Measurements from ENCODE around the gene PRR35. TPM values are rescaled to one million over a fixed set of nuclear protein-coding genes. Genes with fewer than 3 reads are reported as not detected.

PRR35 gene
- total RNA-seq, 2 experiments from 2014 or later = not detected

- H3K27ac Mint-ChIP-seq = no peak overlapping the region
- H3K4me1 ChIP-seq (ENCODE audit: insufficient read depth, low read length) = no peaks in the 10 kb centered on the region
- ATAC-seq (ENCODE audit: poor library complexity) = no peak
- H3K27me3 ChIP-seq (ENCODE audit: control insufficient read depth in 1 of 2, insufficient read depth in 2 of 2, low read length in 2 of 2) = no peaks in the 10 kb centered on the region
- TF ChIP-seq CTCF (IDR thresholded peaks at IDR 0.05) = no peak
- no peak for DNase-seq
- H3K36me3 ChIP-seq (ENCODE audit: insufficient read depth, low read length) = peaks cover 5% of the 10 kb centered on the region
- H3K9me3 ChIP-seq (ENCODE audit: control insufficient read depth in 1 of 2, insufficient read depth in 1 of 2, low read length in 2 of 2) = peaks cover 0 to 16% of the 10 kb centered on the region in 2 experiments
- no peaks in the 10 kb centered on the region for H3K27me3 Mint-ChIP-seq
- H3K4me3 ChIP-seq (ENCODE audit: low read length) = no peak overlapping the region
- intact Hi-C loops (cut with DNase I, micrococcal nuclease) = no loop called here
- no peak overlapping the region for H3K27ac ChIP-seq (ENCODE audit: low read depth in 1 of 2, low read length in 2 of 2)
- no peak overlapping the region for H3K4me3 Mint-ChIP-seq
- ChIA-PET POLR2A (no interaction called here), CTCF (interaction anchor here (1.1 kb wide), 1 partner anchor 22 kb away, joined by 4 read pairs; no protein-coding TSS in a partner anchor)
- H3K4me1 Mint-ChIP-seq (ENCODE audit: low read depth) = peaks cover 13% of the 10 kb centered on the region
- peaks cover 3% of the 10 kb centered on the region for H3K36me3 Mint-ChIP-seq (ENCODE audit: low read depth)
- no peaks in the 10 kb centered on the region for H3K9me3 Mint-ChIP-seq
These were observed 40.6 kb downstream of the PRR35 start for GRCh38 chr16:600781-601180.

GRCh38 chr16:603933-604332 lies 43.7 kb downstream of the PRR35 start:
- H3K4me3 Mint-ChIP-seq = no peak overlapping the region
- CTCF ChIA-PET = no interaction called here
- no peak for ATAC-seq (ENCODE audit: poor library complexity)
- TF ChIP-seq CTCF (IDR thresholded peaks at IDR 0.05) = no peak
- peaks cover 0 to 15% of the 10 kb centered on the region in 2 experiments for H3K9me3 ChIP-seq (ENCODE audit: control insufficient read depth in 1 of 2, insufficient read depth in 1 of 2, low read length in 2 of 2)
- H3K27ac Mint-ChIP-seq = no peak overlapping the region
- no peak overlapping the region for H3K27ac ChIP-seq (ENCODE audit: low read depth in 1 of 2, low read length in 2 of 2)
- H3K4me3 ChIP-seq (ENCODE audit: low read length) = no peak overlapping the region
- no peaks in the 10 kb centered on the region for H3K4me1 ChIP-seq (ENCODE audit: insufficient read depth, low read length)
- POLR2A ChIA-PET = no interaction called here
- H3K4me1 Mint-ChIP-seq (ENCODE audit: low read depth) = peaks cover 13% of the 10 kb centered on the region
- no peaks in the 10 kb centered on the region for H3K9me3 Mint-ChIP-seq
- intact Hi-C loops (cut with DNase I, micrococcal nuclease) = no loop called here
- no peaks in the 10 kb centered on the region for H3K27me3 Mint-ChIP-seq
- H3K27me3 ChIP-seq (ENCODE audit: control insufficient read depth in 1 of 2, insufficient read depth in 2 of 2, low read length in 2 of 2) = no peaks in the 10 kb centered on the region
- H3K36me3 Mint-ChIP-seq (ENCODE audit: low read depth) = peaks cover 3% of the 10 kb centered on the region
- no peak for DNase-seq
- H3K36me3 ChIP-seq (ENCODE audit: insufficient read depth, low read length) = peaks cover 5% of the 10 kb centered on the region

- Mint-ChIP-seq H3K27me3 (no peaks in the 10 kb centered on the region), H3K4me1 (ENCODE audit: low read depth) (peaks cover 18% of the 10 kb centered on the region), H3K27ac (no peak overlapping the region), H3K4me3 (no peak overlapping the region), H3K9me3 (no peaks in the 10 kb centered on the region), H3K36me3 (ENCODE audit: low read depth) (no peaks in the 10 kb centered on the region)
- no peak overlapping the region for H3K27ac ChIP-seq (ENCODE audit: low read depth in 1 of 2, low read length in 2 of 2)
- DNase-seq (no peak), ATAC-seq (ENCODE audit: poor library complexity) (no peak)
- intact Hi-C loops (cut with DNase I, micrococcal nuclease) = no loop called here
- CTCF ChIA-PET = no interaction called here
- H3K27me3 ChIP-seq (ENCODE audit: control insufficient read depth in 1 of 2, insufficient read depth in 2 of 2, low read length in 2 of 2) = no peaks in the 10 kb centered on the region
- peaks cover 0 to 9% of the 10 kb centered on the region in 2 experiments for H3K9me3 ChIP-seq (ENCODE audit: control insufficient read depth in 1 of 2, insufficient read depth in 1 of 2, low read length in 2 of 2)
- TF ChIP-seq CTCF (IDR thresholded peaks at IDR 0.05) = no peak
- peaks cover 9% of the 10 kb centered on the region for H3K4me1 ChIP-seq (ENCODE audit: insufficient read depth, low read length)
- POLR2A ChIA-PET = no interaction called here
- no peak overlapping the region for H3K4me3 ChIP-seq (ENCODE audit: low read length)
- H3K36me3 ChIP-seq (ENCODE audit: insufficient read depth, low read length) = no peaks in the 10 kb centered on the region
These were observed 46.6 kb downstream of the PRR35 start for GRCh38 chr16:606656-607307.

Measured in CD4-positive, alpha-beta T cell (primary cell).